Activated CD4-positive, CD25-positive, alpha-beta regulatory T cell treated with anti-CD3 and anti-CD28 coated beads, Interleukin-2, amount 50 U/mL, for 24 hours (primary cell): ENCODE measurements around the gene C1QA.

Experiments used
- ATAC-seq, 2 donors: fragments of 150-1000 bp; cut with Tn5 transposase; one replicate each; pipeline ENCODE4 v1.10.0; 2021; ENCODE audit warnings: mild to moderate bottlenecking in 1 of 2, moderate library complexity in 1 of 2

The C1QA gene

DNA sequence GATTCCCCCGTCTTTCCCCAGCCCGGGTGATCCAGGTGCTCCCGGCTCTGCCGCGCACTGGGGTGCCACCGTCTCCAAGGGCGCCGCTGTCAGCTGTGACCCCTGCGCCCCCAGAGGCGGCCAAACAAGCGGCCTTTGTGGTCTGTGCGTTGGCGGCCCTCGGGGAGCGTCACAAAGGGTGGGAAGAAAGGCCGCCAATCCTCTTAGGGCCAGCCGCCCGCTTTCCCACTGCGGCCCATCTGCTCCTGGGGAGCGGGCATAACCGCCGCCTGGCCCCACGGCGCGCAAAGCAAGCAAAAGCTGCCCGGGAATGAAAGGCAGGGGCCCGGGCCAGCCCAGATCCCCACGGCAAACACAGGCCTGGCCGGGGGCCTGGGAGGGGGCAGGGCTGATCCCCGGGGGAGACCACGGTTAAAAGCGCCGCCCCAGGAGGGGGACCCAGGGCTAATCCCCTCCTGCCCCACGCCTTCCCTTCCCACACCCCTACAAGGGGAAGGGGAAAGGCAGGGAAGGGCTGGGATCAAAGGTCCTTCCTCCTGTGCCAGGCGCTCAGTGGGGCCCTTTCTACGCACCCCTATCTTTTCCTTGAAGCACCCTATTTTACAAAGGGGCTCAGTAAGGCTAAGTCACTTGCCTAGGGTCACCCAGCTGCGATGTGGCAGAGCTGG lies 40.6 kb downstream of the C1QA start:
- ATAC-seq: no peak

DNA sequence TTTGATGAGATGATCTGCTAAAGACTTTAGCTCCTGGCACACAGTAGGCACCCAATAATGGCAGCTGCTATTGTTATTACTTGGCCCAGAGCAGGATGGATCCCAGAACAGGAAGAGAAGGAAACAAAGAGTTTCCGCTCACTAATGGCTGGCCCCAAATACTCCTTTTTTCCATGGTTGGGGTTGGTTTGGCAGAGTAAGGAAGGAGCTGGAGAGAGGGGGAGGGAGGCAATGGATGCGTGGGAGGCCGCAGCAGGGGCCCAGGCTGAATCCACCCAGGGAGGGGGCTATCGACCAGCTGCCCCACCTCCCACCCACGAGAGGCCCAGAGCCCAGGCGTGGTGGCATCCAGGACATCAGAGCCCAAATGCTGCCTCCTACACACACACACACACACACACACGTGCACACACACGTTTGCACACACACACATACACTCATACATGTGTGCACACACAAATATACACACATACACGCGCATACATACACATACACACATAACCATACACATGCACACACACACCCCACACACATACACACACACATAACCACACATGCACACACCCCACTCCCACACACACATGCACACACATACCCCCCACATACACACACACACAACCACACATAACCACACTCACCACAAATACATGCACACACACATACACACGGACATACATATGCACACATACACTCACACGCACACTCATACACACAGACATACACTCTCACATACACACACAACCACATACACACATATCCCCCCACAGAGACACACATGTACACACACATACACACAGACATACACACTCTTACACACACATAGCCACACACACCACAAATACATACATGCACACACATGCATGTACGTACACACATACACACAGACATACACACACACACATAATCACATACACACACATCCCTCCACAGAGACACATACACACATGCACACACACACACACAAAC lies 41.8 kb downstream of the C1QA start:
- no peak for ATAC-seq

DNA sequence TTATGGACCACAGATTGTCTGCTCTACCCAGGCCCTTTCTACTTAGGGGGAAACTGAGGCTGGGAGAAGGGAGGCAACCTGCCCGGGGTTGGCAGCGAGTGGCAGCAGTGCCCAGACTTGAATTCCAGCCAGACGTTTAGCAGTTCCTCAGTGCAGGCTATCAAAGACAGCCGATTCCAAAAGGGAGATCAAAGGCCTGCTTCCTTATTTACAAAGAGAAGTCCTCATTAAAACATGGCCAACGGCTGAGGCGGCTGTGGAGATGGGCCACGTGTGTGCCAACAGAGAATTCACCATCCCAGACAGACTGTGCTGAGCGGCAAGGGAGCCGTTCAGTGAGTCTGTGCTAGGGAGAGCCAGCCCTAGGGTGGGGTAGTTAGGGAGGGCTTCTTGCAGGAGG lies 44.3 kb downstream of the C1QA start:
- no peak for ATAC-seq

DNA sequence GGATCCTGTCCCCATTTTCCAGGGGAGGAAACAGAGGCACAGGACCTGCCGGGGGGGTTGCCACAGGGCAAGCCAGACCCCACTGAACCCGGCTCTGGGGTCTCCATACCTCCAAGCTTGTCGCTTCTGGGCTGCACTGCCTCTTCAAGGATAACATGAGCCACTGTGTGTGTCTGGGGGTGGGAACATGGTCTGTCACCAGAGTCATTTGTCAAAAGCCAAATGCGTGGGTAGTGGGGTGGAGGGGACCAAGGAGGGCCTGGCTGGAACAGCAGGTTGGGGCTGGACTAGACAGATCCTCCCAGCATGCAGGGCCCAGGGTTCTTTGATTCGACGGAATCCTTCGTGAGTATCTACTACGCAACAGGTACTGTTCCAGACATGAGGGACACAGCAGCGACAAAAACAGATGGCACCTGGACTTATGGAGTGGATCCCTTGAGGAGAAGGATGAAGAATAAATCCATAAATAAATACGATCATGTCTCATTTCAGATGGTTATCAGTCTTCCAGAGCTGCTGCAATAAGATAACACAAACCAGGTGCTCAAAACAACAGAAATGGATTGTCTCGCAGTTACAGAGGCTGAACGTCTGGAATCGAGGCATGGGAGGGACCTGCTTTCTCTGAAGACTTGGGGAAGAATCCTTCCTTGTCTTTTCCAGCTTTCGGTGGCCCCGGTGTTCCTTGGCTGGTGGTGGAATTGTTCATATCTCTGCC lies 45.3 kb downstream of the C1QA start:
- no peak for ATAC-seq

DNA sequence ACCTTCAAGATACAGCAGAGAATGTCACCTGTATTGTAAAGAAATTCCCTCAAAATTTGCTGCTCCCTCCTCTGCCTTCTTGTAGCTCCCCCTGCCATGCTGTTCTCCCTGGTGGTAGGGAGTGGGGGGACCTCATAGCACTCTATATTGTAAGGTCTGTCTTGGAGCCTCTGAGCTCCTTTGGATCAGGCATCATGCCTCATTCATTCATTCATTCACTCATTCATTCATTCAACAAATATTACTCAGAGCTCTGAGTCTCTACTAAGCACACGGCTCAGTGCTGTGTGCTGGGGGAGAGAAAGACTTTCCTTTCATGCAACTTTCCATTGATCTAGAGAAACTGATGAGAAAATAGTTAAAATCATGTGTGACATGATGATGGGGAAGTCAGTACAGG lies 47.1 kb downstream of the C1QA start:
- ATAC-seq: no peak

GRCh38 chr1:22685591-22686059 lies 49.2 kb downstream of the C1QA start:
- ATAC-seq: no peak

DNA sequence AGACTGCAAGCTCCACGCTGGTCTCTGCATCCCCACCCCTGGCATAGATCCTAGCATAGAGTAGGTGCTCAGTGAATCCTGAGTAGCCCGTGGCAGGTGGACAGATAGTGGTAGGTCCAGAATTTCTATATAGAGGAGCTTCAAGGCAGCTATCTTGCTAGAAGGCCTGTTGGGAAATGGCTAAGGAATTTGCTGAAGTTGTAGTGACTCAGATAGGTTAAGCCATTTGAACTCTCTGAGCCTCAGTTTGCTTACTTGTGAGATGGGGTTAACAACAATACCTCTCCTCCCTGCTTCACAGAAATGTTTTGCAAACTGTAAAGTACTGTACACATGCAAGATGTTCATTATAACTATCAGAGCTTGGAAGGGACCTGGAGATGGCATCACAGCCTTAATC lies 50.8 kb downstream of the C1QA start:
- ATAC-seq: no peak

DNA sequence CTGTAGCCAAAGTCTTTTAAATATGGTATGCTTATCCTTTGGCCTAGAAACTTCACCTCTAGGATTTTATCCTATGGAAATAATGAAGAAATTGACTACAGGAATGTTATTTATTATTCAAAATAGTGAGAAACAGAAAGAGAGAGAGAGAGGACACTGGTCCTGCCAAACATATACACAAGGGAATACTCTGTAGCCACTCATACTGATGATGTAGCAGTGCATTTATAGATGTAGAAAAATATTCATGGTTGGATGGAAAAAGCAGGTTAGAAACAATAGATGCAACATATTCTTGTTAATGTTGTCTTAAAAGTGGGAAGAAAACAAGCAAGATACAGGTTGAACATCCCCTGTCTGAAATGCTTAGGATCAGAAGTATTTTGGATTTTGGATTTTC lies 52.0 kb downstream of the C1QA start:
- ATAC-seq: no peak
